ENCODE results near the gene PCSK9.

The PCSK9 gene

GRCh38 chr1:55039342-55040082 lies at the start of gene PCSK9:
Gene PCSK9, plus strand, starts transcription at chr1:55039548. Its CDS starts 290 bp downstream, at chr1:55039838.
- no peak for DNase-seq (ENCODE audit: low read depth in 1 of 2, low spot score in 1 of 2)

GRCh38 chr1:54989968-54990810 lies 49.2 kb upstream of the PCSK9 start:
- DNase-seq (ENCODE audit: low read depth in 1 of 2, low spot score in 1 of 2) = no peak

- DNase-seq (ENCODE audit: low read depth in 1 of 2, low spot score in 1 of 2) = no peak
Observed at GRCh38 chr1:54990916-54991315, 48.4 kb upstream of the PCSK9 start.

GRCh38 chr1:54991939-54992338 lies 47.4 kb upstream of the PCSK9 start:
- no peak for DNase-seq (ENCODE audit: low read depth in 1 of 2, low spot score in 1 of 2)

- DNase-seq (ENCODE audit: low read depth in 1 of 2, low spot score in 1 of 2) = no peak
Observed at GRCh38 chr1:54993140-54993539, 46.2 kb upstream of the PCSK9 start.

- DNase-seq (ENCODE audit: low read depth in 1 of 2, low spot score in 1 of 2) = no peak
Observed at GRCh38 chr1:54994355-54994990, 44.9 kb upstream of the PCSK9 start.

- DNase-seq (ENCODE audit: low read depth in 1 of 2, low spot score in 1 of 2) = no peak
Observed at GRCh38 chr1:54995013-54995760, 44.2 kb upstream of the PCSK9 start.

GRCh38 chr1:54995835-54996234 lies 43.5 kb upstream of the PCSK9 start:
- no peak for DNase-seq (ENCODE audit: low read depth in 1 of 2, low spot score in 1 of 2)

GRCh38 chr1:54996359-54996868 lies 42.9 kb upstream of the PCSK9 start:
- peak; percentile 56 to 63 for DNase-seq (ENCODE audit: low read depth in 1 of 2, low spot score in 1 of 2)

GRCh38 chr1:54996869-54997710 lies 42.3 kb upstream of the PCSK9 start:
- DNase-seq (ENCODE audit: low read depth in 1 of 2, low spot score in 1 of 2) = no peak

- DNase-seq (ENCODE audit: low read depth in 1 of 2, low spot score in 1 of 2) = no peak
Observed at GRCh38 chr1:54997711-54997986, 41.7 kb upstream of the PCSK9 start.

GRCh38 chr1:54998100-54998499 lies 41.2 kb upstream of the PCSK9 start:
- DNase-seq (ENCODE audit: low read depth in 1 of 2, low spot score in 1 of 2) = no peak

- DNase-seq (ENCODE audit: low read depth in 1 of 2, low spot score in 1 of 2) = no peak
Observed at GRCh38 chr1:54998677-54999076, 40.7 kb upstream of the PCSK9 start, which contains the start of gene BSND. Gene BSND, plus strand, starts transcription at chr1:54998933. Its CDS starts 254 bp downstream, at chr1:54999187.

GRCh38 chr1:55000110-55001085 lies 39.0 kb upstream of the PCSK9 start:
- no peak for DNase-seq (ENCODE audit: low read depth in 1 of 2, low spot score in 1 of 2)

- DNase-seq (ENCODE audit: low read depth in 1 of 2, low spot score in 1 of 2) = no peak
Observed at GRCh38 chr1:55001311-55001710, 38.0 kb upstream of the PCSK9 start.

- no peak for DNase-seq (ENCODE audit: low read depth in 1 of 2, low spot score in 1 of 2)
Observed at GRCh38 chr1:55002686-55003085, 36.7 kb upstream of the PCSK9 start.

GRCh38 chr1:55005351-55006140 lies 33.8 kb upstream of the PCSK9 start:
- no peak for DNase-seq (ENCODE audit: low read depth in 1 of 2, low spot score in 1 of 2)

- DNase-seq (ENCODE audit: low read depth in 1 of 2, low spot score in 1 of 2) = no peak
Observed at GRCh38 chr1:55006931-55007330, 32.4 kb upstream of the PCSK9 start.

Data from stimulated activated CD4-positive, alpha-beta T cell treated with anti-CD3 and anti-CD28 coated beads, Interleukin-15, amount 100 ng/mL, for 1 hour (primary cell).